Stimulated activated CD8-positive, alpha-beta memory T cell treated with anti-CD3 and anti-CD28 coated beads, Interleukin-2, amount 100 ng/mL, for 1 hour (primary cell): Measurements from ENCODE around the gene CTAGE1.
A peak's percentile ranks its signal among the peaks of the same experiment; 100 is the strongest.
"Not testable (repeated sequence)": the region's sequence is repeated elsewhere in the genome, so short reads cannot be mapped to it uniquely, and the experiment has no call there.

ENCODE experiments used
- DNase-seq, 2 donors: peaks; one replicate each; pipeline ENCODE4 v3.0.0-alpha.2; 2020; ENCODE audit warnings: low read depth in 2 of 2

Gene CTAGE1

GRCh38 chr18:22417496-22418188 is at the start of gene CTAGE1:
Gene CTAGE1, minus strand, starts transcription at chr18:22417915. Its CDS starts 104 bp downstream, at chr18:22417811.
- no peak for DNase-seq

GRCh38 chr18:22466608-22467395 is 49.1 kb upstream of the CTAGE1 start:
- DNase-seq, result no peak

GRCh38 chr18:22465859-22466457 is 48.2 kb upstream of the CTAGE1 start:
- DNase-seq, result peak in 1 of 2 donors; percentile 21

GRCh38 chr18:22463076-22463475 is 45.4 kb upstream of the CTAGE1 start:
- DNase-seq, result no peak

GRCh38 chr18:22459491-22459890 is 41.8 kb upstream of the CTAGE1 start:
- DNase-seq, result no peak

GRCh38 chr18:22457524-22457923 is 39.8 kb upstream of the CTAGE1 start:
- no peak for DNase-seq

GRCh38 chr18:22456547-22456946 is 38.8 kb upstream of the CTAGE1 start:
- DNase-seq, result no peak

GRCh38 chr18:22456116-22456480 is 38.4 kb upstream of the CTAGE1 start:
- no peak for DNase-seq

GRCh38 chr18:22455425-22456115 is 37.9 kb upstream of the CTAGE1 start:
- DNase-seq, result no peak

GRCh38 chr18:22453315-22453714 is 35.6 kb upstream of the CTAGE1 start:
- DNase-seq, result no peak

GRCh38 chr18:22452226-22452668 is 34.5 kb upstream of the CTAGE1 start:
- DNase-seq, result no peak

GRCh38 chr18:22451796-22452195 is 34.1 kb upstream of the CTAGE1 start:
- no peak for DNase-seq

- DNase-seq, result not testable (repeated sequence)
Measured at GRCh38 chr18:22450766-22451165, 33.1 kb upstream of the CTAGE1 start.

GRCh38 chr18:22450318-22450717 is 32.6 kb upstream of the CTAGE1 start:
- DNase-seq, result not testable (repeated sequence)

- not testable (repeated sequence) for DNase-seq
Measured at GRCh38 chr18:22449753-22450152, 32.0 kb upstream of the CTAGE1 start.

GRCh38 chr18:22448238-22448637 is 30.5 kb upstream of the CTAGE1 start:
- DNase-seq, result no peak

GRCh38 chr18:22447792-22448191 is 30.1 kb upstream of the CTAGE1 start:
- DNase-seq, result no peak

GRCh38 chr18:22446911-22447310 is 29.2 kb upstream of the CTAGE1 start:
- no peak for DNase-seq

GRCh38 chr18:22446325-22446724 is 28.6 kb upstream of the CTAGE1 start:
- DNase-seq, result no peak

GRCh38 chr18:22441638-22442037 is 23.9 kb upstream of the CTAGE1 start:
- no peak for DNase-seq

GRCh38 chr18:22439447-22439846 is 21.7 kb upstream of the CTAGE1 start:
- no peak for DNase-seq

- no peak for DNase-seq
Measured at GRCh38 chr18:22436136-22436535, 18.4 kb upstream of the CTAGE1 start.
